GM19468 (cell line): ENCODE measurements around the gene MTHFD1L.

Experiments
- ATAC-seq: cut with Tn5 transposase; IDR thresholded peaks from one replicate; pipeline ENCODE4 v1.9.1; 2021; ENCODE audit warnings: mild to moderate bottlenecking, moderate library complexity, moderate number of reproducible peaks; ENCODE audit not compliant: unreplicated experiment; ENCODE audit errors: extremely low read depth

MTHFD1L gene

DNA sequence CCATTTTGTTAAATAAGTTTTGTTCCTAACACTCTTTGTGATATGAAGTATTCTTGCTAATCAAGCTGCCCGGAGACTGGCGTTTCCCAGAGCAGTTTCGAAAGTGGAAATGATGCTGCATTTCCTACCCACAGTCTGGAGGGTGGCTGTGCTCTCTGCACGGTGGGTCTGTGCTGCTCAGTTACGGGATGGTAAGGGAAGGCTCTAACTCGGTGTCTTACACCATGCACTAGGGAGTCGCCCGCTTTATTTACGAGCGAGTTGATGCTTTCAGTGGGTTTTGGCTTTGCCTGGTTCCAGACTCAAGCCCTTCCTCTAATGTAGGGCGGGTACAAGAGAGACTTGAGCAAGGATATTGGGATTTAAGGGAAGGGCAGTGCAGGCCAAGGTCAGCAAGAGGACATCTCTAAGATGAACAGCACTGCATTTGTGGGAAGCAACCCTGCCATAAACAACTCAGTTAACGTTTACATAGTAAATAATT is 194.2 kb downstream of the MTHFD1L start:
- no peak for ATAC-seq

DNA sequence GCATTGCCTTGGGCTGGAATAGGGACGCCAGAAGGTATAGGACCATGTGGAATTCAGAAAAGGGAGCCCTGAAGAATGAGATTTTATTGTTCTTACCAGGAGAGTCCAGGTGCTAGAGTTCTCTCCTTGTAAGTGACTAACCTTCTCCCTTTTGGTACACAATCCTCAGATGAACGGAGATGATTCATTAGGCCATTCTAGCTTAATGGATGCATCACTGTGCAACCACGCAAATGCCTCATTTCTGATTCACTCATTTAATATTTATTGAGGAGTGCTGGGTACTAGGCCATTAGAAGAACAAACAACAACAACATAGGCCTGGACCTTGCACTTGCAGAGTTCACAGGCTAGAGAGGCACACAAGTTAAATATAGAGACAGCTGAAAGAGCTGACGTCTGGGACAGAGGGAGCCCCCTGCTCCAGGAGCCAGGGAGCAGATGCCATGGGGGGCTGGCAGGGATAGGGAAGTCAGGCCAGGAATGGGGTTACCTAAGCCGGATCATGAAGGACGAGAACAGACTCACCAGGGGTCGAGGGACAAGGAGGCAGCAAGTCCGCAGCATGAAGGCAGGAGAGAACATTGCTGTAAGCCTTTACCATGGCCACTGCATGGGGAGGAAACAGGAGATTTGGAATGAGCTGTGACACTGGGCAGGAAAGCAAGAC is 194.7 kb downstream of the MTHFD1L start:
- ATAC-seq: no peak

DNA sequence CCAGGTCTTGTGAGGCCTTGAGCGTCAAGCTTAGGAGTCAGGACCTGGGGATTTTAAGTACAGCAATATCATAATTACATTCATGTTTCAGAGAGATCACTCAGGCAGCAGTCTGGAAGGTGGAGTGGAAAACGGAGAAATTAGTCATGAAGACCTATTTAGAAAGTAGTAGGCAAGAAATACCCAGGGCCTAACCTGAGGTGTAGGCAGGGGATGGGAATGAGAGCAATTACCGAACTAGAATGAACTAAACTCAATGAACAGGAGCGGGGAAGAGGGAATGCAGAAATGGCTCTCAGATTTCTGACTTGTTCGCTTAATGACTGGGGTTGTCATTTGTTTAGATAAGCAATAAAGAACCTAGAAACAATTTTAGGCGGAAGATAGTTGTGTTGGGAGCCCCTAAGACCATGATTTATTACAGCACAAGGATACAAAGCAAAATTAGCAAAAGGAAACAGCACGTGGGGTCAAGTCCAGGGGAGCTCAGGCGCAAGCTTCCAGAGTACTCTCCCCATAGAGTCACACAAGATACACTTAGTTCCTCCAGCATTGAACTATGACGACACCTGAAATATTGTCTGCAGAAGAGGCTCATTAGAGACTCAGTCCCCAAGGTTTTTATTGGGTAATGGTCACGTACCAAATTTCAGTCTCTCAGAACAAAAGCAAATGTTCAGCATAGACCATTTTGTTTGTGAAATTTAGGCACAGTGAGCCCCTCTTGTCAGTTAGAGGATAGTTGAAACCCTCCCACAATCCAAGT is 195.4 kb downstream of the MTHFD1L start:
- no peak for ATAC-seq

DNA sequence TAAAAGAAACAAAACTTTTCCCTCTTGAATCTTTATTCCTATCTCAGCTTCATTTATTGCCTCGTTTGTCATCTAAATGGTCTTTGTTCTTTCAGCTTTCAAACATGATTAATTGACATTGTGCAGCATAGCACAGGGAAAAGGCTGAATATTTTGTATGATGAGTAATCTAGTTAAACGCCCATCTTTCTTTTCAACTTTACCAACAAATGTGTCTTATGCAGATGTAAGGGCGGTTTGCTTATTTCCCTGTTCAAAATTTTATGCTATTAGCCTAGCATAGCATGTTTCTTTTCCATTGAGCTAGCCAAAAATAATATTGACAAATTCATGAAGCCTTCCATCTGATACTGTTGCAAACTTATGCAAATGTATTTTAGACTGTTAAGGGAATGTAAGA is 197.8 kb downstream of the MTHFD1L start:
- ATAC-seq: no peak

DNA sequence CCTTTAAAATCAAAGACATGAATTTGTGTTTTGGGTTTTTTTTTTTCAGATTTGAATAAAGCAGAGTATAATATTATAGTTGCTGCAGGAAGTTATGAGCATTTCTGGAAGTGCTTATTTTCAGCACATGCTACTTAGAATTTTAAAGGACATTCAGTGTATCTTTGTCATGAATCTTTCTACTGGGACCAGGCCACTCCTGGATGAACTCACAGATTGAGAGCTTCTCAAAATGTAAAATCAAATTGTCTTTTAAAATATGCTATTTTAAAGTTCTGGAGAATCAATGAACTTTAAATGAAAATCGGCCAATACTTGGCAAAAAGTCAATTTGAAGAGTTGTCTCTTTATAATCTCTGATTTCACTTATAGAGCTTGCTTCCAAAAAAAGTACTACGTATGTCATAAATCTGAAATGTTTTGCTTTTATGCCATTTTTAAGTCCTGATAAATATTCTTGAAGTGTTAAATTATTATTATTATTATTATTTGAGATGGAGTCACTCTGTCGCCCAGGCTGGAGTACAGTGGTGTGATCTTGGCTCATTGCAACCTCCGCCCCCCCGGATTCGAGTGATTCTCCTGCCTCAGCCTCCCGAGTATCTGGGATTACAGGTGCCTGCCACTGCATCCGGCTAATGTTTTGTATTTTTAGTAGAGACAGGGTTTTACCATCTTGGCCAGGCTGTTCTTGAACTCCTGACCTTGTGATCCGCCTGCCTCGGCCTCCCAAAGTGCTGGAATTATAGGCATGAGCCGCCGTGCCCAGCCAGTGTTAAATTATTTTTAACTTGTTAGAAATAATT is 198.5 kb downstream of the MTHFD1L start:
- no peak for ATAC-seq

DNA sequence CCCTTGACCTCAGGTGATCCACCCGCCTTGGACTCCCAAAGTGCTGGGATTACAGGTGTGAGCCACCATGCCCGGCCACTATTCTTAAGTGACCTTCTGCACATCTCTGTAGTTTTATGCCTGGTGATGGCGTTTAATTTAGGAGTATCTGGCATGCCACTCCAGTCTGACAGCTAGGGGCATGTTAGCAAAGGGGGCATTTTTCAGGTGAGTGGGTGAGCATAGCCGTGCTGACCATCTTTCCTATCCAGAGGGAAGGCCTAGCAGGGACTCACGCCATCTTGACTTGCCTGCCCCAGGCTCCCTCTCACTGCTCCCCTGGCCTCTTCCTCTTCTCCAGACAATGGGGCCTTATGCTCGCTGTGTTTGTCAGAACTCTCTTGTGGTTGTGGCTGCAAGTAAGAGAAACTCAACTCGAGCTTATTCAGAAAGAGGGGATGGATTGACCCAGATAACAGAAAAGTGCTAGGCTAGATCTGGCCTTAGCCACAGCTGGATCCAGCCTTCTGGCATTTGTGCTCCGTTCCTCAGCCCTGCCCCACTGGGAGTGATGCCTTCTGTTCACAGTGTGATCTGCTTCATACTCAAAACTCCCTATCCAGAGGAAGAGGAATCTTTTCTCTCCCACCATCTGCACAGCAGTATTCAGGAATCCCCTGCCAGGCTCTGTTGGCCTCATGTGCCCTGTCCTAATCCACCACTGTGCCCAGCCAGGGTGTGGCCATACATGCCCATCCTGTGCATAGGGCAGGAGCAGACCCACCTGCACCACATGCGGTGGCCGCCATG is 199.7 kb downstream of the MTHFD1L start:
- no peak for ATAC-seq

DNA sequence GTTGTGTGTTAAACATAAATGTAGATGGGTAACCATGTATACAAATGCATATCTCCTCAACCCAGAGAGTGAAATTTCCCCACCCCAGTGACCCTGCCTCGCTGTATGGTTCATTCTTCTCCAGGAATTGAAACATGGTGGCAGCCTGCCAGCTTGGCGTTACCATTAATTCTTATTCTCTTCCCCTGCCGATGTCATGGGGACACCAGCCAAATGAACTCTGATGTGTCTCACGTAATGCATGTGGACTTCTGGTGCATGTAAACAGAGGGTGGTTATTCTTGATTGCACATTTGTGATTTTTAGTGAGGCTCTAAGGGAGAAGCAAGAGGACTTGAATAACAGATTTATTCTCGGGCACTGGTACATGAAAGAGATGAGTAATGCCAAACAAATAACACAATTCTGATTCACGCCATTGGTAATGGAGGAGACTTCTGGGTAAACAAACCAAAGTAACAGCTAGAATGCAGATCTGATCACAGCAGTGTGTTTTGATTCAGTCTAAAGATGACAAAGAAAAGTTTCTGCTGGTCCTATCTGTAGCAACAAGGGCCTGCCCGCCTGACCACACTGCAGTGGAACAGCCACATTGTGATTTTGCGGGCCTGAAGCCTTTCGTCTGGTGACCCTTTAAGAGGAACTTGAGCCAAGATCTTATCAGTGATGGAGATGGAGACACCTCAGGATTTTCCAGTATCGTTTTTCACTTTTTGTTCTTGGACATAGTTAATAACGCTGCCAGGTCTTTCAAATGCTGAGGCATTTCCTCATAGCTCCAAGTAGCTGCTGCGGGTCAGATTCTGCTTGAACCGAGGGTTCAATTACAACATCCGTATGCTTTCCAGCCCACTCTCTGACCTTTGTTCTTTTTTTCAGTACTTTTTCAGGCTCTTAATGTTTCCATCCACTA is 202.4 kb downstream of the MTHFD1L start:
- ATAC-seq: no peak

DNA sequence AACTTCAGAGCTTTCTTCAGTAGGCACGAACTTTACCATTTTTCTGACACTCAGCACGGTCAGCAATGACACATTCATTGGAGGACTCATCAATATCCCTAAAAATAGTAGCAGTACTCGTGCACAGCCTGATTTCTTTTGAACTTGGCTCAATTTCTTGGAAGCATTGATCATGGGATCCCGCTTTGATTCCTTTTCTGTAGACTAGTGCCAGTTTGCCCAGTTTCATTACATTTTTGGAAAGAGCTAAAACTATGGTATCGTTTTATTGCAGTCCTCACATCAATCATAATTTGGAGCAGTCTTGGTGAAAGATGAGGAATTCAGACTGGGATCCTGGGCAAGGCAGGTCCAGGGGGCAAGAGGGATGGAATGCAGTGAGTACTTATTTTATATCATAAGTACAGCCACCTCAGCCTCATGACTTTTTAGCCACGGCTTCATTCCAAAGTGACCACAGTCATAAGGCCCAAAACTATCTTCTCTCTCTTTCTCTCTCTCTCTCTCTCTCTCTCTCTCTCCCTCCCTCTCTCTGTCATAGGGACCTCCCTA is 203.3 kb downstream of the MTHFD1L start:
- ATAC-seq: no peak

DNA sequence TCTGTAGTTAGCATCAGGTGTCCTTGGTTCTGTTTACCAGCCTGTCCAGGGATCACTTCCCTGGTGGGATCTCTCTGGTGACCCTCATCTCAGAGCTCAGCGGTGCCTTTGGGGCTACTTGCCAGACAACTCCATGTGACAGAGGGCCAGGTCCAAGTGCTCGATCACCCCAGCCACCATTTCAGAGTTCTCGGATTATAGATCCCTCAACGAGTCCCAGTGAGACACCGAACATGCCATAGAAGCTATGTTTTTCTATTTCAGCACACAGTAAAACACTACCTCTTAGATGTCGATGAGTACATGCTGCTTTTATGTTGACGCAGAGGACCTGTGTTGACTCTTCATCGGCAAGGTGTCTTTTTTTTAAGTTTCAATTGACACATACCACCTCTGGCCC is 204.1 kb downstream of the MTHFD1L start:
- no peak for ATAC-seq

DNA sequence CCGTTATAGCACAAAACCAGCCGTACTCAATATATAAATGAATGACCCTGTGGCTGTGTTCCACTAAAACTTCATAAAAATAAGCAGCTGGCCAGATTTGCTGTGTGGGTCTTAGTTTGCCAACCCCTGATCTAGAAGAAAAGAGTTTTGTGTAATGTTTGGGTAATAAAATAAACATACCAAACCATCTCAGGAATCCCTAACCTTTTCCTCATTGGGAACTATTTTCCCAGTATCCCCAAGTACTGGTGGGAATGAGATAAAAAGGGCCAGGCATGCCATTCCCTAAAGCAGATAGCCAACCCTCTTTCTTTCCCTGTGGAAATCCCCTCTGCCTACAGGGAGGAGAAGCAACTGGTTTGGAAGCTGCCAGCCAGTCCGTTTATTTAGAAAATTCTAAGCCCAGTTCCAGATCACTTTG is 205.1 kb downstream of the MTHFD1L start:
- ATAC-seq: no peak

DNA sequence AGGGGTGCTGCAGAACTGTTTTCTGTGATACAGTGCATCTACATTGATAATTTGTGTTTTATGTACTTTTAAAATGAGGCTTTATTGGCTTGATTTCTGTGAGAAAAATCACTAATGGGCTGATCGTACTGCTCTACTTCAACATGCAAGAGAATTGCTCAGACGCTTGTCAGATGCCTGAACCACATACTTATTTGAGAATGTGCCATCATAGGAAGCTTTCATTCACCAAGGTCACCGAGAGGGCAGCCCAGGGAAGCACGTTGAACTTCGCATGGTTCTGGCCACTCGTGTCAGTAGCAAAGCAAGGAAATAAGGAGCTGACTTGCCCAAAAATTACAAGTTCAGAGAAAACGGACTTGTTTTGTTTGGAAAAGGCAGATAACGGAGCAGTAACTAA is 205.8 kb downstream of the MTHFD1L start:
- no peak for ATAC-seq

DNA sequence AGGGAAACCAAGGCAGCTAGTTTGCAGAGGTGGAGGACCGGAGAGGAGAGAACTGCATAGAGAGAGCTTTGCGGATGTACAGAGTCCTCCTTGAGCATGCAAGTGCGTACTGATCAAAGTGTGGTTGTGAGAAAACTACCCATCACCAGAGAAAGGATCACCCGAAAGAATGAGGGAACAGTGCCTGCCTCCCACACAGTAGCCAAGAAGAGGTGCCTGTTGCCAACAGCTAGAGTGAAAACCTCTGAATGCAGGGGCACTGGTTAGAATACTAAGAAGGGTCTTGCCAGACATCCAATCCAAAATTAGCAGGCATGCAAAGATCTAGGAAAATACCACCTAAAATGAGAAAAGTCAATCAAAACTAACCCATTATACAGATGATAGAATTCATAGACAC is 207.6 kb downstream of the MTHFD1L start:
- ATAC-seq: no peak

DNA sequence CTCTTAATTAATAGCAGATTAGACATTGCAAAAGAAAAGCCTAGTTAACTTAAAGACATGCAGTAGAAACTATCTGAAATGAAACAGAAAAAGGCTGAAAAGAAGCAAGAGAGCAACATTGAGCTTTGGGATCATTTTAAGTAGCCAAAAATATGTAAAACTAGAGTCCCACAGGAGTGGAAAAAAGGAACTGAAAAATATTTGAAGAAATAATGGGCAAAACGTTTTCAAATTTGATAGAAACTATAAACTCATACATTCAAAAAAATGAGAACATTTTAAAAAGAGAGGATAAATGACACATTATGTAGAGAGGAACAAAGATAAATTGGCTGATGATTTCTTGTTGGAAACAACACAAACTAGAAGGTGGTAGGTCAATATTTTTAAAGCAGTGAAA is 208.2 kb downstream of the MTHFD1L start:
- no peak for ATAC-seq

DNA sequence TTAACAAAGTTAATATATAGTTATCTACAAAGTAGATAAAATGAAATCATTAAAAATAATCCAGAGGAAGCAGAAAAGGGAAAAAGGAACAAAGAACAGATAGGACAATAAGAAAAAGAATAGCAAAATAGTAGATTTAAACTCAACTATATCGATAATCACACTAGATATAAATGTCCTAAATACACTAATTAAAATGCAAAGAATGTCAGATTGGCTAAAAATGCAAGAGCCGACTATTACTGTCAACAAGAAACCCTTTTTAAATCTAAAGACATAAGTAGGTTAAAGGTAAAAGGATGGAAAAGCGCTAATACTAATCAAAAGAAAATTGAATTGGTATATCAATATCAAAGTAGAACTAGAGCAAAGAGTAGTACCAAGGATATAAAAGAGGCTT is 209.5 kb downstream of the MTHFD1L start:
- ATAC-seq: no peak

DNA sequence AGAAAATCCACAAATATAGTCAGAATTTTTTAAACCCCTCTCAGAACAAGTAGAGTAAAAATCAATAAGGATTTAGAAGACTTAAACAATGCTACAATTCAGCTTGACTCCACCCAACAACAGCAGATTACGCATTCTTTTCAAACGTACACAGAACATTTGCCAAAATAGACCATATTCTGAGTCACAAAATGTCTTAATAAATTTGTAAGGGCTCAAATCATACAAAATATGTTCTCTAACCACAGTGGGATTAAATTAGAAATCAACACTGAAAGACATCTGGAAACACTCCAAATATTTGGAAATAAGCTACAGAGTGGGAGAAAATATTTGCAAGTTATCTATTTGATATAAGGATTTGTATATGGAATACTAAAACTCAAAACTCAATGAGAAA is 210.0 kb downstream of the MTHFD1L start:
- no peak for ATAC-seq

DNA sequence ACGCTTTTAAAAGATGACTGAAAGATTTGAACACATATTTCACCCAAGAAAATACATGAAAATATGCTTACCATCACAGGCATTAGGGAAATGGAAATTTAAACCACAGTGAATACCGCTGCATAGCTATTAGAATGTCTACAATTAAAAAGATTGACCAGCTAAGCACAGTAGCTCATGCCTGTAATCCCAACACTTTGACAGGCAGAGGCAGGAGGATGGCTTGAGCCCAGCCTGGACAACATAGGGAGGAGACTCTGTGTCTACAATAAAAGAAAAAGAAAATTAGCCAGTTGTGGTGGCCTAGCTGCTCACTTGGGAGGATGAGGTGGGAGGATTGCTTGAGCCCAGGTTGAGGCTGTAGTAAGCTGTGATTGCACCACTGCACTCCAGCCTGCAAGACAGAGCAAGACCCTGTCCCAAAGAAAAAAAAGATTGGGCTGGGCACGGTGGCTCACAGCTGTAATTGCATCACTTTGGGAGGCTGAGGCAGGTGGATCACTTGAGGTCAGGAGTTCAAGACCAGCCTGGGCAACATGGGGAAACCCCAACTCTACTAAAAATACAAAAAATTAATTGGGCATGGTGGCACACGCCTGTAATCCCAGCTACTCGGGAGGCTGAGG is 210.5 kb downstream of the MTHFD1L start:
- no peak for ATAC-seq

DNA sequence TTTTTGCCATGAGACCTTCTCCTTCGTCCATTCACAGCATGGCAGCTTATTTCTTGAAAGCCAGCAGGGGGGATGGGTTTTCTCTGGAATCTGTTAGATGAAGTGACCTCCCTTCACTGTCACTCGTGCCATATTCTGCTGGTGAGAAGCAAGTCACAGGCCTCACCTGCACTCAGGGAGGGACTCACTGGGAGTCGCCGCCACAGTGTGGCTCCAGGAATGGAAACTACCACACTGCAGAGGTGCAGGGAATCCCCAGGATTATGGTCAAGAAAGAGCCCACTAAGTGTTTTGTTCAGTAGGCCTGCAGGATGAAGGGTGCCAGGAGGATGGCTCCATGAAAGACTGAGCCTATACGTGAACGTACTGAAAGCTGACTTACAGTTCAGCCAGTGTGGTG is 213.2 kb downstream of the MTHFD1L start:
- ATAC-seq: no peak

DNA sequence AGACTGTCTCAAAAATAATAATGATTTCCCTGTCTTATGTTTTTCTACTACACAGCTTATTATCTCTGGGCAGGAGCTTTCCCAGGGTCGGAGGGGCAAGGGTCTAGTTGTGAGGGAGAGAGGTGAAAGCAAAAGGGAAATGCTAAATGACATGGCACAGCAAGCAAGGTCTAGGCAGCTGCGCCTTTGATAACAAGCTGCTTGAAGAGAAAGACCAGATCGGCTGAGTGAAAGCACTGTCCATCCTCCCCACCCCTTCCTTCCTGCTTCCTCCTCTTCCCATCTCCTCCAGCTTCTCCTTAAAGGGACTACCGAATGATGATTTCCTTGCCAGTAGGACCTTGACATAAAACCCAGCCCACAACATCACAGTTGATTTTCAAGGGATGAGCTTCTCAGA is 216.2 kb downstream of the MTHFD1L start:
- no peak for ATAC-seq
